ENCODE data around the gene LCOR.
"Not testable (repeated sequence)": the region's sequence is repeated elsewhere in the genome, so short reads cannot be mapped to it uniquely, and the experiment has no call there.

Gene LCOR

DNA sequence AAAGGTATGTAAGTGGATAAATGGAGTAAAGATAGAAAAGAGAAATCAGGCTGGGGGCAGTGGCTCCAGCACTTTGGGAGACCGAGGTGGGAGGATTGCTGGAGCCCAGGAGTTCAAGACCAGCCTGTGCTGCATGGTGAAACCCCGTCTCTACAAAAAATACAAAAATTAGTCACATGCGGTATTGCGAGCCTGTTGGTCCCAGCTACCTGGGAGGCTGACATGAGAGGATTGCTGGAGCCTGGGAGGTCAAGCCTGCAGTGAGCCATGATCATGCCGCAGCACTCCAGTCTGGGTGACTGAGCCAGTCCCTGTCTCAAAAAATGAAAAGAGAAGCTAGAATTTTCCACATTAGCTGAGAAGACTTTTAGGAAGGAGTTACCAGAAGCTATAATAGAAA lies 14.8 kb downstream of the LCOR start:
- Histone ChIP-seq H3K4me3 (ENCODE audit: low read length) (no peak overlapping the region), H3K9me3 (ENCODE audit: low read length) (no peaks in the 10 kb centered on the region), H3K27me3 (ENCODE audit: insufficient read depth, low read length) (no peaks in the 10 kb centered on the region), H3K36me3 (ENCODE audit: insufficient read depth, low read length) (peaks cover 3% of the 10 kb centered on the region), H3K4me1 (ENCODE audit: insufficient read depth, low read length) (peaks cover 6% of the 10 kb centered on the region), H2AFZ (ENCODE audit: low read depth, low read length) (no peak overlapping the region)

- H3K4me1 ChIP-seq (ENCODE audit: insufficient read depth, low read length); H3K4me3 ChIP-seq (ENCODE audit: low read length); H2AFZ ChIP-seq (ENCODE audit: low read depth, low read length); H3K27me3 ChIP-seq (ENCODE audit: insufficient read depth, low read length); H3K9me3 ChIP-seq (ENCODE audit: low read length); H3K36me3 ChIP-seq (ENCODE audit: insufficient read depth, low read length): not testable (repeated sequence)
Observed at GRCh38 chr10:96847356-96847755, 15.3 kb downstream of the LCOR start.

- H2AFZ ChIP-seq (ENCODE audit: low read depth, low read length): no peak overlapping the region
- H3K9me3 ChIP-seq (ENCODE audit: low read length): no peaks in the 10 kb centered on the region
- H3K27me3 ChIP-seq (ENCODE audit: insufficient read depth, low read length): no peaks in the 10 kb centered on the region
- H3K4me1 ChIP-seq (ENCODE audit: insufficient read depth, low read length): no peaks in the 10 kb centered on the region
- H3K4me3 ChIP-seq (ENCODE audit: low read length): no peak overlapping the region
- peaks cover 13% of the 10 kb centered on the region for H3K36me3 ChIP-seq (ENCODE audit: insufficient read depth, low read length)
Observed at GRCh38 chr10:96850113-96850512, 18.0 kb downstream of the LCOR start.

DNA sequence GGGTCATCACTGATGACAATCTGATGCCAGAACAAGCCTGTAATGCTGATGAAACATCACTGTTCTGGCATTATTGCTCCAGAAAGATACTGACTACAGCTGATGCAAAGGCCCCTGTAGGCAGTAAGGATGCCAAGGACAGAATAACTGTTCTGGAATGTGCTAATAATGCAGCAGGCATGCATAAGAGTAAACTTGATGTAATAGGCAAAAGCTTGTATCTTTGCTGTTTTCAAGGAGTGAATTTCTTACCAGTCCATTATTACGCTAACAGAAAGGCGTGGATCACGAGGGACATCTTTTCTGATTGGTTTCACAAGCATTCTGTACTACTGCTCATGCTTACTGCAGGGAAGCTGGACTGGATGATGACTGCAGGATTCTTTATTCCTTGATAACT lies 18.7 kb downstream of the LCOR start:
- Histone ChIP-seq H3K4me3 (ENCODE audit: low read length) (no peak overlapping the region), H3K27me3 (ENCODE audit: insufficient read depth, low read length) (no peaks in the 10 kb centered on the region), H2AFZ (ENCODE audit: low read depth, low read length) (no peak overlapping the region)

DNA sequence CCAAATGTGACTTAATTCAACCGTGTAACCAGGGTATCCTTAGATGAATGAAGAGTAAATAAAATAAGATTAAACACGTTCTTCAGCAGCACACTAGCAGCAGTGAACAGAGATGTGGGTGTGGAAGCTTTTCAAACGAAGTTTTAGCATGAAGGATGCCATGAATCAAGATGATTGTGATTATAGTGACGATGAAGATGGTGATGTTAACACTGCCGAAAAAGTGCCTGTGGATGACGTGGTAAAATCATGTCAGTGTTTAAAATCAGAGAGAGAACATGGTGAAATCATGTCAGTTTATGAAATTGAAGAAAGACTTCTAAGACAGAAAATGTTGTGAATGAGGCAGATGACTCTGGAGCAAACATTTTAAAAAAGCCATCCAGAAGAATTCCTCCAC lies 19.2 kb downstream of the LCOR start:
- H3K4me1 ChIP-seq (ENCODE audit: insufficient read depth, low read length): no peaks in the 10 kb centered on the region
- no peaks in the 10 kb centered on the region for H3K9me3 ChIP-seq (ENCODE audit: low read length)
- peaks cover 13% of the 10 kb centered on the region for H3K36me3 ChIP-seq (ENCODE audit: insufficient read depth, low read length)
- no peak overlapping the region for H2AFZ ChIP-seq (ENCODE audit: low read depth, low read length)
- no peak overlapping the region for H3K4me3 ChIP-seq (ENCODE audit: low read length)
- no peaks in the 10 kb centered on the region for H3K27me3 ChIP-seq (ENCODE audit: insufficient read depth, low read length)

More for the DNA sequence above, 18.7 kb downstream of the LCOR start:
- Histone ChIP-seq H3K9me3 (ENCODE audit: low read length) (no peaks in the 10 kb centered on the region), H3K4me1 (ENCODE audit: insufficient read depth, low read length) (no peaks in the 10 kb centered on the region), H3K36me3 (ENCODE audit: insufficient read depth, low read length) (peaks cover 13% of the 10 kb centered on the region)

GRCh38 chr10:96856317-96856716 lies 24.2 kb downstream of the LCOR start:
- Histone ChIP-seq H3K4me1 (ENCODE audit: insufficient read depth, low read length) (peaks cover 23% of the 10 kb centered on the region), H3K36me3 (ENCODE audit: insufficient read depth, low read length) (peaks cover 31% of the 10 kb centered on the region), H3K9me3 (ENCODE audit: low read length) (no peaks in the 10 kb centered on the region), H2AFZ (ENCODE audit: low read depth, low read length) (no peak overlapping the region), H3K4me3 (ENCODE audit: low read length) (no peak overlapping the region), H3K27me3 (ENCODE audit: insufficient read depth, low read length) (no peaks in the 10 kb centered on the region)

DNA sequence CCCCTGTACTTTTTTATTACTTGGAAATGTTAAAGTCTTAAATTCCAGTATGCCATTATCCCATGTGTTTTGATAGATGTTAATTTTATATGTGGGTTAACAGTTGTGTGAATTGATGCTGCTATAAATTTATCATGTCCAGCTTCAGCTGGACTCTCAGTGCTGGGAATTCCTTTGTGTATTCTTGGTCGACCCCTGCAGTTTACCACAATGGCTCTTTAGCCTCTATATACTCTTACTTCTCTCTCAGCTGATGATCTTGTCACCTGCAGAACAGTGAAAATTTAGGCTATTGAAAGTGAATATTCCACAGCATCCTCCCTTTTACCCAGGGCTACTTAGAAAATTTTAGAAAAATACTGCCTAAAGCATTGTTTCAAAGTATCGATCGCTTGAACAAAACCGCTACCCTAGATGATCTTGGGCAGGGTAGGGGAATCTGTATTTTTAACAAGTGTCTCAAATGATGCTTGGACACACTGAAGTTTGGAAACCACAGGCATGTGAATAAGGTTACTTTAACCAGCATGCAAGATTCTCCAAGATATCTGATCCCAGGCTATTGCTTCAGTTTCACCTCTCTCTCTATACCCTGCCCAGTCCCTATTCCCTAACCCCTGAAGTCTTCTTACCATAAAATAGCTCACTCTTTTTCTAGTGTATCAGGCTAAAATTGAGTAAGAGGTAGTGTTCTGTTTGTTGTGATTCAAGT lies 25.4 kb downstream of the LCOR start:
- Histone ChIP-seq H3K4me3 (ENCODE audit: low read length) (no peak overlapping the region), H2AFZ (ENCODE audit: low read depth, low read length) (no peak overlapping the region), H3K9me3 (ENCODE audit: low read length) (peaks cover 2% of the 10 kb centered on the region), H3K36me3 (ENCODE audit: insufficient read depth, low read length) (peaks cover 34% of the 10 kb centered on the region), H3K27me3 (ENCODE audit: insufficient read depth, low read length) (no peaks in the 10 kb centered on the region), H3K4me1 (ENCODE audit: insufficient read depth, low read length) (peaks cover 23% of the 10 kb centered on the region)

- Histone ChIP-seq H3K4me3 (ENCODE audit: low read length) (no peak overlapping the region), H3K27me3 (ENCODE audit: insufficient read depth, low read length) (no peaks in the 10 kb centered on the region), H2AFZ (ENCODE audit: low read depth, low read length) (no peak overlapping the region), H3K4me1 (ENCODE audit: insufficient read depth, low read length) (peaks cover 23% of the 10 kb centered on the region), H3K36me3 (ENCODE audit: insufficient read depth, low read length) (peaks cover 35% of the 10 kb centered on the region), H3K9me3 (ENCODE audit: low read length) (peaks cover 2% of the 10 kb centered on the region)
Observed at GRCh38 chr10:96858038-96858705, 26.1 kb downstream of the LCOR start.

- no peaks in the 10 kb centered on the region for H3K27me3 ChIP-seq (ENCODE audit: insufficient read depth, low read length)
- H3K36me3 ChIP-seq (ENCODE audit: insufficient read depth, low read length): peaks cover 34% of the 10 kb centered on the region
- peaks cover 23% of the 10 kb centered on the region for H3K4me1 ChIP-seq (ENCODE audit: insufficient read depth, low read length)
- no peak overlapping the region for H3K4me3 ChIP-seq (ENCODE audit: low read length)
- H2AFZ ChIP-seq (ENCODE audit: low read depth, low read length): no peak overlapping the region
- H3K9me3 ChIP-seq (ENCODE audit: low read length): peaks cover 2% of the 10 kb centered on the region
Observed at GRCh38 chr10:96858706-96859050, 26.6 kb downstream of the LCOR start.

DNA sequence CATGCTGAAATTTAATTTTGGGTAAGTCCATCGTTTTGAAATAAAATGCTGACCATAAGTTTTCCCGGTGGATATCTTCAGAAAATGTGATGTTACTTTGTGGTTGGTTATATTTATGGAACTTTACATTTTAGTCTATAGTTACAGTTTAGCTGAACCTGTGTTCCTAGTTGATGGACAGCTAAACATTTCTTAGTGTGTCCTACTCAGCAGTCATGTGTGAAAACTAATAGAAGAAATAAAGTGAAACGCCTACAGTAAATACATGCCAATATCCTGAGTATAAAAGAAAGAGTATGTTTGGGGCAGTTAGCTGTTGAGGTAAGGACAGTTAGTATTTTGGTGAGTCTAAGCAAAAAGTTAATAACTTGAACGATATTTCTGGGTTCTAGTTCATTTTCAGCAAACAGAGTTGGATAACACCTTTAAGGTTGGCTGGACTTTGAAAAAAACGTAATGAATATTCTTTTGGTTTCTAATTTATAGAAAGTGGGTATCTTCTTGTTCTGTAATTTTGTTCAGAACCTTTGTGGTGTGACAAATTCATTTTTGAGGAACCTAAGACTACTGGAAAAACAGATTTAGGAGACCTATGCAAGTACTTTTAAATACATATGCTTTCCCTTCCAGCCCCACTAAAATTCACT lies 28.7 kb downstream of the LCOR start:
- Histone ChIP-seq H3K9me3 (ENCODE audit: low read length) (peaks cover 2% of the 10 kb centered on the region), H3K4me1 (ENCODE audit: insufficient read depth, low read length) (peaks cover 23% of the 10 kb centered on the region), H3K27me3 (ENCODE audit: insufficient read depth, low read length) (no peaks in the 10 kb centered on the region), H2AFZ (ENCODE audit: low read depth, low read length) (no peak overlapping the region), H3K36me3 (ENCODE audit: insufficient read depth, low read length) (peaks cover 29% of the 10 kb centered on the region), H3K4me3 (ENCODE audit: low read length) (no peak overlapping the region)

- peaks cover 2% of the 10 kb centered on the region for H3K9me3 ChIP-seq (ENCODE audit: low read length)
- no peaks in the 10 kb centered on the region for H3K4me1 ChIP-seq (ENCODE audit: insufficient read depth, low read length)
- no peak overlapping the region for H3K4me3 ChIP-seq (ENCODE audit: low read length)
- H3K36me3 ChIP-seq (ENCODE audit: insufficient read depth, low read length): peaks cover 26% of the 10 kb centered on the region
- H3K27me3 ChIP-seq (ENCODE audit: insufficient read depth, low read length): no peaks in the 10 kb centered on the region
- no peak overlapping the region for H2AFZ ChIP-seq (ENCODE audit: low read depth, low read length)
Observed at GRCh38 chr10:96863922-96864543, 31.9 kb downstream of the LCOR start.

GRCh38 chr10:96873086-96873485 lies 41.0 kb downstream of the LCOR start:
- no peaks in the 10 kb centered on the region for H3K9me3 ChIP-seq (ENCODE audit: low read length)
- no peak overlapping the region for H2AFZ ChIP-seq (ENCODE audit: low read depth, low read length)
- H3K36me3 ChIP-seq (ENCODE audit: insufficient read depth, low read length): no peaks in the 10 kb centered on the region
- H3K4me1 ChIP-seq (ENCODE audit: insufficient read depth, low read length): no peaks in the 10 kb centered on the region
- no peak overlapping the region for H3K4me3 ChIP-seq (ENCODE audit: low read length)
- no peaks in the 10 kb centered on the region for H3K27me3 ChIP-seq (ENCODE audit: insufficient read depth, low read length)

DNA sequence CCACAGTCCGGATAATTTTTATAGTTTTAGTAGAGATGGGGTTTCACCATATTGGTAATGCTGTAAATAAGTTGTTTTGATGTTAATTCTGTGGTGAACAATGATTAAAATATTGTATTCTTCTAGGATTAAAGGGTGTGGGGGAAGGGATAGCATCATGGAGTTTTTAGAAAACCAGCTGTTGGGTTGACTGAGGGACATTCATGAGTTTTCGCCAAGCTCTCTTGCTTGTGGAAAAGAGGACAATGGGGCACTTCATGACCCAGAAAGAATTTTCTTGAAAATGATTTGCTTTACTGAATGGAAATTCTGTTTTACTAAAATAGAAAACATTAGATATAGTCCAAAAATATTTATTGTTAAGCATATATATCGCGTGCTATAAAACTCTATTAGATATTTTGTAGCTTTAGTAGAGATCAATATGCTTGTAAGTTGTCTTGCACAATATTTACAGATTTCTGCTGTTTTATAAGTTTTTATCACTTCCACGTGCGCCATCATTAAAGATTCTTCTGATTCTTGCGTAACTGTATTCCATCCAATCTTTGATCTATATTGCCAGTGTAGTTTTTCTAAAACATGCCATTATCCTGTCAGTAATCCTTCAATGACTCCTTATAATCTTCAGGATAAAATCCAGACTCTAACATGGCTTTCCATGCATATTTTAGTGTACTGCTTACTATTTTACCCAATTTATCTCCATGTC lies 41.8 kb downstream of the LCOR start:
- no peak overlapping the region for H3K4me3 ChIP-seq (ENCODE audit: low read length)
- H2AFZ ChIP-seq (ENCODE audit: low read depth, low read length): no peak overlapping the region
- no peaks in the 10 kb centered on the region for H3K27me3 ChIP-seq (ENCODE audit: insufficient read depth, low read length)
- H3K36me3 ChIP-seq (ENCODE audit: insufficient read depth, low read length): peaks cover 4% of the 10 kb centered on the region
- no peaks in the 10 kb centered on the region for H3K4me1 ChIP-seq (ENCODE audit: insufficient read depth, low read length)
- H3K9me3 ChIP-seq (ENCODE audit: low read length): peaks cover 2% of the 10 kb centered on the region
